Putamen (tissue), 1 donor: Measurements from ENCODE around the gene SLC30A2.
A peak's percentile ranks its signal among the peaks of the same experiment; 100 is the strongest.

Experiments used
- DNase-seq: peaks from one replicate; pipeline ENCODE4 v3.0.0-alpha.2; 2016; ENCODE audit warnings: low spot score

Gene SLC30A2

GRCh38 chr1:25996966-25997827 lies 48.7 kb downstream of the SLC30A2 start:
- DNase-seq, result peak; percentile 20

- DNase-seq, result no peak
Measured at GRCh38 chr1:25994402-25995150, 51.3 kb downstream of the SLC30A2 start.

GRCh38 chr1:25993197-25993951 lies 52.5 kb downstream of the SLC30A2 start:
- no peak for DNase-seq

GRCh38 chr1:25992689-25993171 lies 53.2 kb downstream of the SLC30A2 start:
- DNase-seq, result no peak

GRCh38 chr1:25991937-25992688 lies 53.8 kb downstream of the SLC30A2 start:
- DNase-seq, result no peak

GRCh38 chr1:25990702-25991395 lies 55.1 kb downstream of the SLC30A2 start:
- DNase-seq, result no peak

- no peak for DNase-seq
Measured at GRCh38 chr1:25990251-25990650, 55.7 kb downstream of the SLC30A2 start.

GRCh38 chr1:25989440-25990234 lies 56.3 kb downstream of the SLC30A2 start:
- DNase-seq, result no peak

- DNase-seq, result no peak
Measured at GRCh38 chr1:25987951-25988350, 58.0 kb downstream of the SLC30A2 start.
